Liver (tissue), 5 donors: ENCODE measurements around the gene KRTAP6-2. TPM values are rescaled to one million over a fixed set of nuclear protein-coding genes. Genes with fewer than 3 reads are reported as not detected.

Source experiments
- polyA plus RNA-seq, 2 donors: library from polyadenylated mRNA; stranded (reverse) in 1 of 2; unstranded in 1 of 2; fragments of 200-250 nt in 1 of 2; fragments of >200 nt in 1 of 2; fragmentation: Nextera tagmentation in 1 of 2; extraction: Ambion mirVana in 1 of 2; gene quantifications; one replicate each; pipeline versions ENCODE4 v1.2.1 to v1.2.3, GENCODE V29; 2013 to 2015
- small RNA-seq: library from RNA; depleted of rRNA; stranded (forward); fragments of <200 nt; gene quantifications from one replicate; pipeline ENCODE3, GENCODE V24; 2014
- total RNA-seq, 2 donors: library from RNA; depleted of rRNA; stranded (reverse); fragments of >200 nt; gene quantifications; one replicate each; pipeline ENCODE4 v1.2.3, GENCODE V29; 2014
- donor health status: healthy.
- donor health status: healthy.
- donor health status: healthy.

The KRTAP6-2 gene
- total and polyA plus RNA-seq, 4 donors, result not detected

Small RNA genes within 50 kb of the gene (small RNA-seq; reads per million reads assigned to genes)
- gene KRTAP20-1 (not detected), gene KRTAP20-3 (not detected), gene KRTAP20-4 (not detected), gene KRTAP22-1 (not detected), gene KRTAP22-2 (not detected)

Other genes starting within 250 kb of the KRTAP6-2 start
- gene KRTAP13-2, start 226.6 kb downstream of the KRTAP6-2 start, total RNA-seq, result not detected
- not detected for gene KRTAP13-2, start 226.6 kb downstream of the KRTAP6-2 start, polyA plus RNA-seq
- gene KRTAP13-1, start 202.9 kb downstream of the KRTAP6-2 start, total RNA-seq, result not detected
- gene KRTAP13-1, start 202.9 kb downstream of the KRTAP6-2 start, polyA plus RNA-seq, result not detected
- not detected for gene KRTAP13-3, start 173.0 kb downstream of the KRTAP6-2 start, total RNA-seq
- gene KRTAP13-3, start 173.0 kb downstream of the KRTAP6-2 start, polyA plus RNA-seq, result not detected
- gene KRTAP13-4, start 168.7 kb downstream of the KRTAP6-2 start, total RNA-seq, result not detected
- not detected for gene KRTAP13-4, start 168.7 kb downstream of the KRTAP6-2 start, polyA plus RNA-seq
- not detected for gene KRTAP15-1, start 158.6 kb downstream of the KRTAP6-2 start, total RNA-seq
- not detected for gene KRTAP15-1, start 158.6 kb downstream of the KRTAP6-2 start, polyA plus RNA-seq
- gene KRTAP19-1, start 118.5 kb downstream of the KRTAP6-2 start, total RNA-seq, result not detected
- gene KRTAP19-1, start 118.5 kb downstream of the KRTAP6-2 start, polyA plus RNA-seq, result not detected
- gene KRTAP19-2, start 111.5 kb downstream of the KRTAP6-2 start, total RNA-seq, result not detected
- gene KRTAP19-2, start 111.5 kb downstream of the KRTAP6-2 start, polyA plus RNA-seq, result not detected
- gene KRTAP19-3, start 106.9 kb downstream of the KRTAP6-2 start, total RNA-seq, result not detected
- not detected for gene KRTAP19-3, start 106.9 kb downstream of the KRTAP6-2 start, polyA plus RNA-seq
- gene KRTAP19-4, start 101.7 kb downstream of the KRTAP6-2 start, total RNA-seq, result not detected
- gene KRTAP19-4, start 101.7 kb downstream of the KRTAP6-2 start, polyA plus RNA-seq, result not detected
- gene KRTAP19-5, start 96.8 kb downstream of the KRTAP6-2 start, total RNA-seq, result not detected
- not detected for gene KRTAP19-5, start 96.8 kb downstream of the KRTAP6-2 start, polyA plus RNA-seq
- gene KRTAP19-6, start 57.0 kb downstream of the KRTAP6-2 start, total RNA-seq, result not detected
- gene KRTAP19-6, start 57.0 kb downstream of the KRTAP6-2 start, polyA plus RNA-seq, result not detected
- not detected for gene KRTAP19-7, start 37.6 kb downstream of the KRTAP6-2 start, total RNA-seq
- not detected for gene KRTAP19-7, start 37.6 kb downstream of the KRTAP6-2 start, polyA plus RNA-seq
- not detected for gene KRTAP22-2, start 8.5 kb downstream of the KRTAP6-2 start, total RNA-seq
- gene KRTAP22-2, start 8.5 kb downstream of the KRTAP6-2 start, polyA plus RNA-seq, result not detected
- not detected for gene KRTAP6-3, start 6.5 kb downstream of the KRTAP6-2 start, total RNA-seq
- not detected for gene KRTAP6-3, start 6.5 kb downstream of the KRTAP6-2 start, polyA plus RNA-seq
- gene KRTAP22-1, start 2.2 kb upstream of the KRTAP6-2 start, total RNA-seq, result not detected
- gene KRTAP22-1, start 2.2 kb upstream of the KRTAP6-2 start, polyA plus RNA-seq, result not detected
- not detected for gene KRTAP6-1, start 15.0 kb upstream of the KRTAP6-2 start, total RNA-seq
- not detected for gene KRTAP6-1, start 15.0 kb upstream of the KRTAP6-2 start, polyA plus RNA-seq
- not detected for gene KRTAP20-1, start 17.5 kb upstream of the KRTAP6-2 start, total RNA-seq
- gene KRTAP20-1, start 17.5 kb upstream of the KRTAP6-2 start, polyA plus RNA-seq, result not detected
- not detected for gene KRTAP20-4, start 21.7 kb upstream of the KRTAP6-2 start, total RNA-seq
- gene KRTAP20-4, start 21.7 kb upstream of the KRTAP6-2 start, polyA plus RNA-seq, result not detected
- gene KRTAP20-2, start 36.3 kb upstream of the KRTAP6-2 start, total RNA-seq, result not detected
- gene KRTAP20-2, start 36.3 kb upstream of the KRTAP6-2 start, polyA plus RNA-seq, result not detected
- not detected for gene KRTAP20-3, start 44.0 kb upstream of the KRTAP6-2 start, total RNA-seq
- gene KRTAP20-3, start 44.0 kb upstream of the KRTAP6-2 start, polyA plus RNA-seq, result not detected
- not detected for gene KRTAP21-3, start 119.9 kb upstream of the KRTAP6-2 start, total RNA-seq
- not detected for gene KRTAP21-3, start 119.9 kb upstream of the KRTAP6-2 start, polyA plus RNA-seq
- not detected for gene KRTAP21-2, start 148.4 kb upstream of the KRTAP6-2 start, total RNA-seq
- gene KRTAP21-2, start 148.4 kb upstream of the KRTAP6-2 start, polyA plus RNA-seq, result not detected
- gene KRTAP21-1, start 156.5 kb upstream of the KRTAP6-2 start, total RNA-seq, result not detected
- gene KRTAP21-1, start 156.5 kb upstream of the KRTAP6-2 start, polyA plus RNA-seq, result not detected
- gene KRTAP8-1, start 214.4 kb upstream of the KRTAP6-2 start, total RNA-seq, result not detected
- not detected for gene KRTAP8-1, start 214.4 kb upstream of the KRTAP6-2 start, polyA plus RNA-seq
- not detected for gene KRTAP7-1, start 230.9 kb upstream of the KRTAP6-2 start, total RNA-seq
- not detected for gene KRTAP7-1, start 230.9 kb upstream of the KRTAP6-2 start, polyA plus RNA-seq